ENCODE results near the gene CFAP68. TPM values are rescaled to one million over a fixed set of nuclear protein-coding genes. Genes with fewer than 3 reads are reported as not detected.
"Not testable (repeated sequence)": the region's sequence is repeated elsewhere in the genome, so short reads cannot be mapped to it uniquely, and the experiment has no call there.

The CFAP68 gene
- total RNA-seq, 1 experiment from 2014 or later = 66.8 TPM

- DNase-seq (ENCODE audit: low spot score) = no peak
- in situ Hi-C loops (cut with HindIII; ENCODE audit: low sequenced_read_pairs) = no loop called here
Measured at GRCh38 chr11:111860257-111860656, 19.1 kb upstream of the CFAP68 start.

GRCh38 chr11:111870113-111870512 lies 9.2 kb upstream of the CFAP68 start:
- DNase-seq (ENCODE audit: low spot score) = no peak
- in situ Hi-C loops (cut with HindIII; ENCODE audit: low sequenced_read_pairs) = no loop called here

- in situ Hi-C loops (cut with HindIII; ENCODE audit: low sequenced_read_pairs) = no loop called here
- DNase-seq (ENCODE audit: low spot score) = no peak
Measured at GRCh38 chr11:111870522-111870885, 8.8 kb upstream of the CFAP68 start.

- in situ Hi-C loops (cut with HindIII; ENCODE audit: low sequenced_read_pairs) = no loop called here
- peak; percentile 83 for DNase-seq (ENCODE audit: low spot score)
Measured at GRCh38 chr11:111870886-111871692, 8.3 kb upstream of the CFAP68 start, which contains the start of gene ALG9. ALG9 (minus strand) TSS chr11:111871581; CDS start chr11:111871482, 99 bp downstream.

GRCh38 chr11:111871693-111872161 lies 7.6 kb upstream of the CFAP68 start:
- peak; percentile 53 for DNase-seq (ENCODE audit: low spot score)
- in situ Hi-C loops (cut with HindIII; ENCODE audit: low sequenced_read_pairs) = no loop called here

GRCh38 chr11:111878385-111878848 lies 924 bp upstream of the CFAP68 start:
- no peak for DNase-seq (ENCODE audit: low spot score)
- in situ Hi-C loops (cut with HindIII; ENCODE audit: low sequenced_read_pairs) = no loop called here

- DNase-seq (ENCODE audit: low spot score) = no peak
- in situ Hi-C loops (cut with HindIII; ENCODE audit: low sequenced_read_pairs) = no loop called here
Measured at GRCh38 chr11:111879637-111879960, 258 bp downstream of the CFAP68 start.

- DNase-seq (ENCODE audit: low spot score) = no peak
- in situ Hi-C loops (cut with HindIII; ENCODE audit: low sequenced_read_pairs) = no loop called here
Measured at GRCh38 chr11:111882202-111882601, 2.9 kb downstream of the CFAP68 start.

- in situ Hi-C loops (cut with HindIII; ENCODE audit: low sequenced_read_pairs); DNase-seq (ENCODE audit: low spot score): not testable (repeated sequence)
Measured at GRCh38 chr11:111885053-111885452, 5.7 kb downstream of the CFAP68 start.

- in situ Hi-C loops (cut with HindIII; ENCODE audit: low sequenced_read_pairs) = no loop called here
- DNase-seq (ENCODE audit: low spot score) = no peak
Measured at GRCh38 chr11:111886032-111886431, 6.7 kb downstream of the CFAP68 start.

GRCh38 chr11:111886844-111887243 lies 7.5 kb downstream of the CFAP68 start:
- no peak for DNase-seq (ENCODE audit: low spot score)
- in situ Hi-C loops (cut with HindIII; ENCODE audit: low sequenced_read_pairs) = no loop called here

- in situ Hi-C loops (cut with HindIII; ENCODE audit: low sequenced_read_pairs) = no loop called here
- DNase-seq (ENCODE audit: low spot score) = no peak
Measured at GRCh38 chr11:111905411-111905810, 26.1 kb downstream of the CFAP68 start.

- in situ Hi-C loops (cut with HindIII; ENCODE audit: low sequenced_read_pairs) = no loop called here
- no peak for DNase-seq (ENCODE audit: low spot score)
Measured at GRCh38 chr11:111906680-111907079, 27.3 kb downstream of the CFAP68 start.

GRCh38 chr11:111908639-111909305 lies 29.4 kb downstream of the CFAP68 start:
- peak; percentile 13 for DNase-seq (ENCODE audit: low spot score)
- in situ Hi-C loops (cut with HindIII; ENCODE audit: low sequenced_read_pairs) = no loop called here

GRCh38 chr11:111909378-111909777 lies 30.0 kb downstream of the CFAP68 start:
- in situ Hi-C loops (cut with HindIII; ENCODE audit: low sequenced_read_pairs) = no loop called here
- DNase-seq (ENCODE audit: low spot score) = peak; percentile 51

- in situ Hi-C loops (cut with HindIII; ENCODE audit: low sequenced_read_pairs) = no loop called here
- peak; percentile 81 for DNase-seq (ENCODE audit: low spot score)
Measured at GRCh38 chr11:111910676-111911562, 31.6 kb downstream of the CFAP68 start.

- in situ Hi-C loops (cut with HindIII; ENCODE audit: low sequenced_read_pairs) = no loop called here
- peak; percentile 98 for DNase-seq (ENCODE audit: low spot score)
Measured at GRCh38 chr11:111911563-111912401, 32.4 kb downstream of the CFAP68 start, which contains the start of gene CRYAB. CRYAB (minus strand) TSS chr11:111911770; CDS start chr11:111911724, 46 bp downstream.

- DNase-seq (ENCODE audit: low spot score) = peak; percentile 38
- in situ Hi-C loops (cut with HindIII; ENCODE audit: low sequenced_read_pairs) = no loop called here
Measured at GRCh38 chr11:111912535-111912934, 33.2 kb downstream of the CFAP68 start, which contains the start of gene HSPB2. HSPB2 (plus strand) TSS chr11:111912734; CDS start chr11:111912830, 96 bp downstream.
